Measurements from ENCODE around the gene DAPL1. TPM values are rescaled to one million over a fixed set of nuclear protein-coding genes. Genes with fewer than 3 reads are reported as not detected.

DAPL1 gene
- total RNA-seq, 2 experiments from 2014 or later: not detected

DNA sequence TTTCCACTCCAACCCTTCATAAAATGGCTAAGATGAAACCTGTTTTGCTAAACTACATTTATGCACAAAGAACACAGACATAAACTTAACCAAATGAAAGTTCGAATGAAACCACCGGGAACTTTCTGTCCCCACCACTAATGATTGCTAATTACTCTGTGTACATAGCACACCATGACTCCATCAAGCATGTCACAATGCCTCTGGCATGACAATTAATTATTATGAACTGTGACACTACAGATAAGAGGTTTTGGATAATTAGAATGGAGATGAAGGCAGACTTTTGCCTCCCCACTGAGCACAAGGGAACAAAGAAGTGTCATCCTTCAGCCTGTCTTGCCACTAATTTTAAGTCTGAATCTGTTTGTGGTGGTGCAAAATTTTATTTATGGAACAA is 1.5 kb downstream of the DAPL1 start:
- TF ChIP-seq, protein P1, sequence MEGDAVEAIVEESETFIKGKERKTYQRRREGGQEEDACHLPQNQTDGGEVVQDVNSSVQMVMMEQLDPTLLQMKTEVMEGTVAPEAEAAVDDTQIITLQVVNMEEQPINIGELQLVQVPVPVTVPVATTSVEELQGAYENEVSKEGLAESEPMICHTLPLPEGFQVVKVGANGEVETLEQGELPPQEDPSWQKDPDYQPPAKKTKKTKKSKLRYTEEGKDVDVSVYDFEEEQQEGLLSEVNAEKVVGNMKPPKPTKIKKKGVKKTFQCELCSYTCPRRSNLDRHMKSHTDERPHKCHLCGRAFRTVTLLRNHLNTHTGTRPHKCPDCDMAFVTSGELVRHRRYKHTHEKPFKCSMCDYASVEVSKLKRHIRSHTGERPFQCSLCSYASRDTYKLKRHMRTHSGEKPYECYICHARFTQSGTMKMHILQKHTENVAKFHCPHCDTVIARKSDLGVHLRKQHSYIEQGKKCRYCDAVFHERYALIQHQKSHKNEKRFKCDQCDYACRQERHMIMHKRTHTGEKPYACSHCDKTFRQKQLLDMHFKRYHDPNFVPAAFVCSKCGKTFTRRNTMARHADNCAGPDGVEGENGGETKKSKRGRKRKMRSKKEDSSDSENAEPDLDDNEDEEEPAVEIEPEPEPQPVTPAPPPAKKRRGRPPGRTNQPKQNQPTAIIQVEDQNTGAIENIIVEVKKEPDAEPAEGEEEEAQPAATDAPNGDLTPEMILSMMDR (conservative IDR thresholded peaks at IDR 0.05; ENCODE audit: low read length): no peak
- no peak for TF ChIP-seq EZH2phosphoT487 (IDR thresholded peaks at IDR 0.05; ENCODE audit: borderline replicate concordance, low read depth, low read length)
- CTCF ChIA-PET (ENCODE audit: unreplicated experiment): no interaction called here
- Histone ChIP-seq H3K9me2 (ENCODE audit: insufficient read depth, low read length) (no peaks in the 10 kb centered on the region), H4K20me1 (ENCODE audit: insufficient read depth, low read length) (no peaks in the 10 kb centered on the region), H3K4me1 (ENCODE audit: insufficient read depth, low read length, poor library complexity, severe bottlenecking) (no peaks in the 10 kb centered on the region), H3K4me3 (ENCODE audit: low read depth, low read length, poor library complexity, severe bottlenecking) (no peak overlapping the region), H3K9me3 (ENCODE audit: low read length) (no peaks in the 10 kb centered on the region), H3K79me2 (ENCODE audit: insufficient read depth, low read depth, low read length) (no peaks in the 10 kb centered on the region), H3K36me3 (ENCODE audit: insufficient read depth, low read length) (no peaks in the 10 kb centered on the region), H3K27ac (ENCODE audit: low read depth, low read length, poor library complexity, severe bottlenecking) (no peak overlapping the region), H2AFZ (ENCODE audit: low read length) (no peak overlapping the region), H3K4me2 (ENCODE audit: low read length) (no peak overlapping the region)
- intact Hi-C loops (cut with micrococcal nuclease; ENCODE audit: unreplicated experiment): no loop called here
- no peak for DNase-seq (ENCODE audit: low spot score)
- no TSS peak for BruUV-seq (replicated peaks)
- POLR2A ChIA-PET: no interaction called here

DNA sequence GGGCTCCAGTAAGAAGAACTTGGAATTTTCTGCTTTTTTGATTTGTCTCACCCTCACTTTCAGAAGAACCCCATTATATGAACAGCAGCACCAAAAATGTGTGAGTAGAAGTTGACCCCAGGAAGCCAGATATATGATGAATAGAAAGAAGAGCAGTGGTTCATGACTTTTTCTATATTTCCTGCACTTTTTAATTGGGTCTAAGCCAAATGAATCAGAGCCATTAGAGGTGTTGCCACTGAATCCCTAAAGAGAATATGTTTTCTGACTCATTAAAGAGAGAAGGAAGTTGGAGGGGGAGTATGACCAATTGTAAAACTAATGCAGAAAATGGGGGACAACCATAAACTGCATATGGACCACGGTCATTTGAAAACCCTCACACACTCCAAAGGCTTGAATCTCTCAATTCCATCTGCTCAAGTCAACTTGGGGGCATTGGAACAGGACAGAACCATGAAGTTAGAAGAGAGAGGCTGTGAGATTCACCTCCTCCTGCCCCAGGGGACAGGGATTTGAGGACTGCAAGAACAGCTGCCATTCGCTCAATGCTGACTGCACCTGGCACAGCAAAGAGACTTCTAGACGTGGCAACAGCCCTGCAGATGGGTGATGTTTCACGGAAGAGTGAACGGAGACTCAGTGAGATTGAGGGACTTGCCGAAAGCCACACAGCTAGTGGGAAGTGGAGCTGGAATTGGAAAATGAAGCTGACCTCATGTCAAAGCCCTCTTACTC is 3.0 kb downstream of the DAPL1 start:
- TF ChIP-seq EZH2phosphoT487 (IDR thresholded peaks at IDR 0.05; ENCODE audit: borderline replicate concordance, low read depth, low read length): no peak
- TF ChIP-seq, protein P1 (conservative IDR thresholded peaks at IDR 0.05; ENCODE audit: low read length): no peak
- no peaks in the 10 kb centered on the region for H3K9me3 ChIP-seq (ENCODE audit: low read length)
- ChIA-PET POLR2A (no interaction called here), CTCF (ENCODE audit: unreplicated experiment) (no interaction called here)
- no peak for DNase-seq (ENCODE audit: low spot score)
- H3K4me1 ChIP-seq (ENCODE audit: insufficient read depth, low read length, poor library complexity, severe bottlenecking): no peaks in the 10 kb centered on the region
- H3K4me2 ChIP-seq (ENCODE audit: low read length): no peak overlapping the region
- H2AFZ ChIP-seq (ENCODE audit: low read length): no peak overlapping the region
- H3K27ac ChIP-seq (ENCODE audit: low read depth, low read length, poor library complexity, severe bottlenecking): no peak overlapping the region
- no peaks in the 10 kb centered on the region for H3K79me2 ChIP-seq (ENCODE audit: insufficient read depth, low read depth, low read length)
- no peaks in the 10 kb centered on the region for H3K9me2 ChIP-seq (ENCODE audit: insufficient read depth, low read length)
- no peaks in the 10 kb centered on the region for H3K36me3 ChIP-seq (ENCODE audit: insufficient read depth, low read length)
- no TSS peak for BruUV-seq (replicated peaks)
- intact Hi-C loops (cut with micrococcal nuclease; ENCODE audit: unreplicated experiment): no loop called here
- no peaks in the 10 kb centered on the region for H4K20me1 ChIP-seq (ENCODE audit: insufficient read depth, low read length)
- no peak overlapping the region for H3K4me3 ChIP-seq (ENCODE audit: low read depth, low read length, poor library complexity, severe bottlenecking)

DNA sequence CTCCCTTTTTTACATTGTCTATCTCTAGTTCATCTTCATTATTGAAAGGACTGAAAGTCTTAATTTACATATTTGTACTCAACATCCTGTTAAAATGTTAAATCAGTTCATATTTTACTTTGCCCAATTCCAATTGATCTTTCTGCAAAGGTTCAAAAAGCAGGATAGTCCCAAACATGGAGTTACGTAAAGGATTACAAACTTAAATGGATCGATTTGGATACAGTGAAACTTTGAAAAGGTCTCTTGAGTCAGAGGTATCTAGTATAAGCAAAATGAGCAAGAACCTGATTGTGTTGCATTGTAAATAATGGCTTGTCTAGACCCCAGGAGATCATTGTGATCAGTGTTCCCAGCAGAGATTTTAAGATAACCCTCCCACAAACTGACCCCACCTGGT is 4.1 kb downstream of the DAPL1 start:
- no peaks in the 10 kb centered on the region for H4K20me1 ChIP-seq (ENCODE audit: insufficient read depth, low read length)
- no peak overlapping the region for H3K4me3 ChIP-seq (ENCODE audit: low read depth, low read length, poor library complexity, severe bottlenecking)
- no peaks in the 10 kb centered on the region for H3K9me2 ChIP-seq (ENCODE audit: insufficient read depth, low read length)
- ChIA-PET POLR2A (interaction anchor here (0.6 to 0.7 kb wide), 2 partner anchors 104 to 1090 kb away, joined by 3 to 6 read pairs; no protein-coding TSS in a partner anchor), CTCF (ENCODE audit: unreplicated experiment) (no interaction called here)
- no peaks in the 10 kb centered on the region for H3K79me2 ChIP-seq (ENCODE audit: insufficient read depth, low read depth, low read length)
- no TSS peak for BruUV-seq (replicated peaks)
- no peak for TF ChIP-seq EZH2phosphoT487 (IDR thresholded peaks at IDR 0.05; ENCODE audit: borderline replicate concordance, low read depth, low read length)
- TF ChIP-seq, protein P1 (conservative IDR thresholded peaks at IDR 0.05; ENCODE audit: low read length): no peak
- no peaks in the 10 kb centered on the region for H3K4me1 ChIP-seq (ENCODE audit: insufficient read depth, low read length, poor library complexity, severe bottlenecking)
- H2AFZ ChIP-seq (ENCODE audit: low read length): no peak overlapping the region
- H3K36me3 ChIP-seq (ENCODE audit: insufficient read depth, low read length): no peaks in the 10 kb centered on the region
- DNase-seq (ENCODE audit: low spot score): no peak
- H3K4me2 ChIP-seq (ENCODE audit: low read length): no peak overlapping the region
- H3K27ac ChIP-seq (ENCODE audit: low read depth, low read length, poor library complexity, severe bottlenecking): no peak overlapping the region
- intact Hi-C loops (cut with micrococcal nuclease; ENCODE audit: unreplicated experiment): no loop called here
- H3K9me3 ChIP-seq (ENCODE audit: low read length): no peaks in the 10 kb centered on the region
